GM21786 (cell line): ENCODE data around the gene GPR132.
A peak's percentile ranks its signal among the peaks of the same experiment; 100 is the strongest.
"Not testable (repeated sequence)": the region's sequence is repeated elsewhere in the genome, so short reads cannot be mapped to it uniquely, and the experiment has no call there.

Experiments used
- ATAC-seq: cut with Tn5 transposase; IDR thresholded peaks from one replicate; pipeline ENCODE4 v1.9.1; 2021; ENCODE audit not compliant: unreplicated experiment

The GPR132 gene

DNA sequence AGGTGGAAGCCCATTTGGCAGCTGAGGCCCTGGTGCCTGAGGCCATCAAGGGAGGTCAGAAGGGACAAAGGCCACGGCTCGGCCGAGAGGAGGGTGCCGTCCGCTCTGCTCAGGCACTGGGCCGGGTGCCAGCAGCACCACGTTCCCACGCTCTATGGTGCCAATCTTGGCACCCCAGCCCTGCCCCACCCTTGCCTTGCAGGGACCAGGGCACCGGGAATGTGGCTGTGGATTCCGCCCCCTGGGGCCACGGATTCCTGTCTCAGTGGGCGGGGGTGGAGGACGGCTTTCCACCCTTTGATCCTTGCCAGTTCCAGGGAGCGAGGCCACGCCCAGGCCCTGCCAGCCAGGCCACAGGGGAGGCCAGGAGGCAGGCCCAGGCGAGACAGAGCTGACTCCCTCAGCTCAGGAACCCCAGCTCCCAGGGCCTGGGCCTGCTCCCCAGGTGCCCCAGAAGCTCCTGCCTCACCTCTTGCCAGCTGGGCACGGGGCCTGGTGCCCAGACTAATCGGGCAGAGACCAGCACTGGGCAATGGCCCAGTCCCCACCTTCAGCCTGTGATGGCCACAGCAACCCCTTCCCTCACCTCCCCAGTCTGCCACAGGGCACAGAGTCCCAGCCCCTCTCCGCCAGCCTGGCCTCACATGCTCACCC lies 26.4 kb upstream of the GPR132 start:
- ATAC-seq = no peak

- ATAC-seq = no peak
Measured at GRCh38 chr14:105091054-105091516, 25.9 kb upstream of the GPR132 start.

GRCh38 chr14:105090493-105091053 lies 25.3 kb upstream of the GPR132 start:
- ATAC-seq = peak; percentile 37

DNA sequence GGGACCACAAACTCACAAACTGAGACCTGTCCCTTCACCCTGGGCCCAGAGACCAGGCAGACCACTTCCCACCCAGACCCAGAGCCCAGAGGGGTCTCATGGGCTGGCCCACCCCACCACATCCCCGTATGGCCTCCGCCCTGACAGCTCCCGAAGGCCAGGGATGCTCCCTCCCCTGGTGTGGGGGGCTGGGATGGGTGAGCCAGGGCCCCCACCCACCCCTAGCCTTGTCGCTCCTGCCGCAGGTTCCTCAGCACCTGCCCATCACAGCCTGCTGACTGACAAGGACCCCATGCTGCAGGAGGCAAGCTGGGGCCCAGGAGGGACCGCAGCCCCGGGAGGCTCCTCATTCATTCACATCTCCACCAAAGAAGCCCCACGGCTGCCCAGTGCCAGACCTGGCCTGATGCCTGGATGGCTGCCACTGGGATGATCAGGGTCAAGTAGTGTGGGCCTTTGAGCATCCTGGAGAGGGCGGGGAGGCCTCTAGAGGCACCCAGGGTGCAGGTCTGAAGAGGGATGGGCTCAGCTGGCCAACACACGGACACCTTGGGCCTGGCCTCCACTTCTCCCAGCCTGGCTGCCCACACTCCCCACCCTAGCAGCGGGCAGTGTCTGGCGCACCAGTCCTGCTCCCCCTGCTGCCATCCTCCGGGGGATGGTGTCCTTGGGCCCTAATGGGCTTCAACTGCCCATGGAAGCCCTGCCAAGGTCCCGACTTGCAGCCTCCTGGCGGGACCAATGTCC lies 24.7 kb upstream of the GPR132 start:
- no peak for ATAC-seq

DNA sequence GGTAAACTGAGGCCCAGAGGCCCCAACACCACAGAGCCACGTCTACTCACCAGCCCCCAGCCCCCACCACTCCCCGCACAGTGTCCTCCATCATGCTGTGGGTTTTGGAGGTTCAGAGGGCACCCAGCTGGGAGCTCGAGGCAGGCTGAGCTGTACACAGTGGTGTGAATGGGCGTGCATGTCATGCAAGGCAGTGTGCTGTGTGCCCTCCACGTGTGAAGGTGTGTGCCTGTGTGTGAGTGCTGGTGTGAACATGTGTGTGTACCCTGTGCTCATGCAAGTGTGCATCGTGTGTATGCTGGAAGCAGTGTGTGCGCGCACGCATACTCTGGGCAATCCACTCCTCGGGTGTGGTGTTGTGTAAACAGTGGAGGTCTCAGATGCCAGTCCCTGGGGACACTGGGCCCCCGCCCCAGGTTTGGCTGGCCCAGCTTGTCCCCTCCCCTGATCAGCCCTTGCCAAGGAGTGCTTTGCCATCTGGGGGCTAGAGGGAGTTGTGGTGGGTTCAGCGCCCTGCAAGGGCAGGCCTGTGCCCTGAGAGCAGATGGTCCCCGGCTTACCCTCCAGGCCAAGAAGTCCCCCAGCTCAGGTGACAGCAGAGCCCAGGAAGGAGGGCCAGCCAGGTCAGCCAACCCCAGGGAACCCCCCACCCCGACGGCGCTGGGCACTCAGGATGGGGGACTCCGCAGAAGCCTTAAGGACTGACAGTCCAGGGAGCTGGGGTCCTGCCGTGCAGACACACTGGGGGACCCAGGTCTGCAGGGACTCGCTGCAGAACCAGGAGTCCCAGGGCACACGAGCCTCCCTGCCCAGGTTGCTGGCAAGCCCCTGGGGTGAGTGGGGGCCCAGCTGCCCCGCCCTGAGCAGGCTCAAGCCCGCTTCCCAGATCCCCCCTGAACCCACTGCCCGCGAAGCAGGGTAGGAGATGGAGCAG lies 23.8 kb upstream of the GPR132 start:
- no peak for ATAC-seq

GRCh38 chr14:105087963-105088811 lies 23.0 kb upstream of the GPR132 start:
- no peak for ATAC-seq

GRCh38 chr14:105087308-105087962 lies 22.2 kb upstream of the GPR132 start:
- ATAC-seq = no peak

DNA sequence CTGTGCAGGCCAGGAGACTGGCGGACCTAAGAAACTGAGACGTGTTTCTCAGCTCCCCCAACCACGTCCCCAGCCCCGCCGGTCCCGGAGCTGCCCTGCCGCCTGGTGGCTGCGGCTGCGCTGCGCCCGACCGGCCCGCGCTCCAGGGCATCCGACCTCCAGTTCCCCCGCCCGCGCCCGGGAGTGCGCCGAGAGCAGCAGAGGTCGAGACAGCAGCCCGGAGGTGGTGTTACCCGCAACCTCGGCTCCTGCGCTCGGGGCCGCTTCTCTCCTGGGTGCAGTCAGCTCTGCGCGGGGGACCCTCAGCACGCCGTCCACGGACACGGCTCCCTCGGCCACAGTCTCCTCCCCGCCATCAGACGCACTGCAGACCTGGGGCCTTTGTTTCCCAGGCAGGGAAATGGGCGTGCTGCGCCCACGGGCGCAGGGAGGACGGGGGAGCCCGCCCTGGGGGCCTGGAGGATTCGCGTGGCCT lies 21.6 kb upstream of the GPR132 start:
- ATAC-seq = peak; percentile 57

DNA sequence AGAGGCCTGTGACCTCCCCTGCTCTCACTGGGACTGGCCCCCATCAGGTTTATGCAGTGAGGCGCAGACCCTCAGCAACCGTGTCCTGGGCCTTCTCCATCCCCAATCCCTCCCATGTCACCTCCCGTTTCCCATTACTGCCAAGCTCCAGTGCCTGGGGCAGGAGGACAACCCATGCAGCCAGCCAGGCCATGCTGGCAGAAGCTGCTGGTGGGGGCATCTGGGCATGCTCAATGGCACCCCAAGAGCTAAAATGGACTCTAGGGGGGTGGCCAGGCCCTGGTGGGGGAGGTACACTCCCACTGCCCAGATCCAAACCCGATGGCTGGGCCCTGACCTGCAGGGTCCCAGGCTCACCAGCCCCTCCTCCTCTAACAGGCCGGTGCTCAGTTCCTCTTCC lies 20.5 kb upstream of the GPR132 start:
- no peak for ATAC-seq

- no peak for ATAC-seq
Measured at GRCh38 chr14:105084741-105085571, 19.7 kb upstream of the GPR132 start.

- ATAC-seq = no peak
Measured at GRCh38 chr14:105083926-105084685, 18.9 kb upstream of the GPR132 start.

- ATAC-seq = no peak
Measured at GRCh38 chr14:105082703-105083102, 17.5 kb upstream of the GPR132 start.

- not testable (repeated sequence) for ATAC-seq
Measured at GRCh38 chr14:105081473-105081872, 16.2 kb upstream of the GPR132 start.

- no peak for ATAC-seq
Measured at GRCh38 chr14:105080161-105080560, 14.9 kb upstream of the GPR132 start.

DNA sequence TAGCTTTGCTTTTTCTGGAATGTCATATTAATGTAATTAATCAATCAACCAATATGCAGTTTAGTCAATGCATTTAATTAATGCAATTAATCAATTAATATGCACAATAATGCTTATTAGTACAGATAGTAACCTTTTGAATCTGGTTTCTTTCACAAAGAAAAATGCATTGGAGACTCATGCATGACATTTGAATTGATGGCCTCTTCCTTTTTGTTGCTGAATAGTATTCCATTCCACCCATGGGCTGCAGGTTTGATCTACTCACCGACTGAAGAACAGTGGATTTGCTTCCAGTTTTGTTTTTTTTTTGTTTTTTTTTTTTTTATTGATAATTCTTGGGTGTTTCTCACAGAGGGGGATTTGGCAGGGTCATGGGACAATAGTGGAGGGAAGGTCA lies 13.1 kb upstream of the GPR132 start:
- ATAC-seq = no peak

DNA sequence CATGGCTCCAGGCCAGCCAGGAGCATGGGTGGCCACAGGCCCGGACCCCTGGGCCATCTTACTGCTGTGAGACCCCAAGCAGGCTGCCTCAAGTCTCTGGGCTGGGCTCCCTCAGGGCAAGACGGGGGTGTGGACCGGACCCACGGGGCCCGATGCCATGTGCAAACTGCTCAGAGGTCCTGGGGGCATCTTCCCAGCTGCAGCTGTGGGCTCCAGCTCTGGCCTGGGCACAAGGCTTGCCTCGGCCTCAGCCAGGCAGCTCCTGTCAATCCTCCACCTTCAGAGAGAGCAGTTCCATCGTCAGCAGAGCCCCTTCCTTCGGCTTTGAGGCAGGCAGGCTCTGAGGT lies 12.4 kb upstream of the GPR132 start:
- no peak for ATAC-seq

DNA sequence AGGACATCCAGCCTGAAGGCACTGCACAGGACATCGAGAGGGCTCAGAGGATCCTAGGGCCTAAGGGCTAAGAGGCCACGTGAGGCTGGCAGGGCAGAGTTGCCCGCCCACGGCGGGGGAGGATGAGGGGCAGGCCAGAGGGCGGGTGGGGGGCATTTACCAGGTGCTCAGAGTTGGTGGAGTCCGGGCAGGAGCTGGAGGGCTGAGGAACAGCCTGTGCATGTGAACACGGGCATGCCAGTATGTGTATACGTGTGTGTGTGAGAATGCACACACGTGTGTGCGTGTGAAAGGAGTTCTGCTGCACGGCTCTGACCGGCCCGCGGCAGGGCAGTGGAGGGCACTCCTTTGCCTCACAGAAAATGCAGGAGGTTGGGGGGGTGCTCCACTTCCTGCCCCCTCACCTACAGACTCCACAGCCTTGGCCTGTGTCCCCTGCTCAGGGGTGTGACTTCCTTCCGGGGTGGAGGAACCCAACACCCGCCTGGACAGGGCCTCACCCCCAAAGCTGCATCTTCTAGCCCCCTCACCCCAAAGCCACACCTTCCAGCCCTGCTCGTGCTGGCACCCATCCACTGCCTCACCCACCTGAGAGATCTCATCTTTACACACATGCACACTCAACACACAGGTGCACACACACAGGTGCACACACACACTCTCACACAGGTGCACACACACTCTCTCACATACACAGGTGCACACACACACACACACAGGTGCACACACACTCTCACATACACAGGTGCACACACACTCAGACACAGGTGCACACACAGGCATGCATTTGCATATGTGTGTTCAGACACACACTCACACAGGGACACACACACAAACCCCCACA lies 11.8 kb upstream of the GPR132 start:
- ATAC-seq = no peak
